WTC11 (cell line): ENCODE results near the gene LBX2. TPM values are rescaled to one million over a fixed set of nuclear protein-coding genes. Genes with fewer than 3 reads are reported as not detected.

Source experiments
- ATAC-seq: fragments of 200-7000 bp; cut with Tn5 transposase; 2 replicates; pipeline ENCODE4 v1.10.0; 2021; ENCODE audit warnings: mild to moderate bottlenecking, moderate library complexity
- CTCF ChIA-PET: fragments of 300-600 bp; sonication (Branson Sonifier 250); formaldehyde crosslinking; loops from one replicate; lab custom pipeline; 2021; ENCODE audit warnings: antibody characterized with exemption; lab: Charles Lee
- POLR2A ChIA-PET: fragments of 350-600 bp; sonication (Branson Sonifier 250); formaldehyde crosslinking; loops from one replicate; lab custom pipeline; 2021; ENCODE audit warnings: antibody characterized with exemption; lab: Charles Lee
- DNase-seq: peaks from one replicate; pipeline ENCODE4 v3.0.0; 2021; ENCODE audit warnings: low spot score
- H3K27ac Mint-ChIP-seq: 2 replicates; pipeline ENCODE4 v1.8.0; 2021; ENCODE audit warnings: mixed read lengths
- H3K27me3 Mint-ChIP-seq: 2 replicates; pipeline ENCODE4 v1.8.0; 2021; ENCODE audit warnings: low read depth, mild to moderate bottlenecking, moderate library complexity, mixed read lengths
- H3K36me3 Mint-ChIP-seq: 2 replicates; pipeline ENCODE4 v1.8.0; 2021; ENCODE audit warnings: mixed read lengths
- H3K4me1 Mint-ChIP-seq: 2 replicates; pipeline ENCODE4 v1.8.0; 2022; ENCODE audit warnings: mixed read lengths
- H3K4me3 Mint-ChIP-seq: 2 replicates; pipeline ENCODE4 v1.8.0; 2021; ENCODE audit warnings: mild to moderate bottlenecking, moderate library complexity, mixed read lengths
- H3K9me3 Mint-ChIP-seq: 2 replicates; pipeline ENCODE4 v1.8.0; 2021; ENCODE audit warnings: mixed read lengths
- FOXJ3 ChIP-seq: sonication (generic); formaldehyde crosslinking; IDR thresholded peaks from 2 replicates; pipeline ENCODE4 v1.9.0; 2021; ENCODE audit warnings: missing genetic modification reagents, mild to moderate bottlenecking, borderline replicate concordance
- GABPB1 ChIP-seq: sonication (generic); formaldehyde crosslinking; IDR thresholded peaks from 2 replicates; pipeline ENCODE4 v1.8.1; 2023; ENCODE audit warnings: mild to moderate bottlenecking, missing genetic modification reagents
- NR1H2 ChIP-seq: sonication (generic); formaldehyde crosslinking; IDR thresholded peaks from 2 replicates; pipeline ENCODE4 v1.9.0; 2021; ENCODE audit warnings: mild to moderate bottlenecking, moderate library complexity, missing genetic modification reagents
- NR3C1 ChIP-seq: sonication (generic); formaldehyde crosslinking; conservative IDR thresholded peaks from 2 replicates; pipeline ENCODE4 v1.8.1; 2023; ENCODE audit warnings: low read depth, mild to moderate bottlenecking, missing genetic modification reagents
- PRRX2 ChIP-seq: fragments of 250-450 bp; sonication (Bioruptor Pico); IDR thresholded peaks from 2 replicates; pipeline ENCODE4 v1.8.0; 2021; ENCODE audit warnings: mild to moderate bottlenecking
- SMAD3 ChIP-seq: sonication (generic); formaldehyde crosslinking; IDR thresholded peaks from 2 replicates; pipeline ENCODE4 v1.8.0; 2022; ENCODE audit warnings: missing genetic modification reagents, mild to moderate bottlenecking, borderline replicate concordance
- SMAD4 ChIP-seq: sonication (generic); formaldehyde crosslinking; IDR thresholded peaks from 2 replicates; pipeline ENCODE4 v1.8.0; 2022; ENCODE audit warnings: mild to moderate bottlenecking, missing genetic modification reagents
- TP53 ChIP-seq: sonication (generic); formaldehyde crosslinking; IDR thresholded peaks from 2 replicates; pipeline ENCODE4 v1.8.1; 2023; ENCODE audit warnings: mild to moderate bottlenecking, missing genetic modification reagents
- ZNF121 ChIP-seq: sonication (generic); formaldehyde crosslinking; IDR thresholded peaks from 2 replicates; pipeline ENCODE4 v1.8.0; 2023; ENCODE audit warnings: missing genetic modification reagents
- ZNF232 ChIP-seq: sonication (generic); formaldehyde crosslinking; IDR thresholded peaks from 2 replicates; pipeline ENCODE4 v1.8.0; 2022; ENCODE audit warnings: mild to moderate bottlenecking, missing genetic modification reagents
- ZNF317 ChIP-seq: sonication (generic); formaldehyde crosslinking; IDR thresholded peaks from 2 replicates; pipeline ENCODE4 v1.8.1; 2023; ENCODE audit warnings: low read depth, mild to moderate bottlenecking, moderate library complexity, missing genetic modification reagents, borderline replicate concordance
- total RNA-seq: library from RNA; stranded (reverse); gene quantifications from 3 replicates; pipeline ENCODE4 v1.2.3, GENCODE V29; 2021
- TF ChIP-seq, protein P1 (sequence below): sonication (generic); formaldehyde crosslinking; conservative IDR thresholded peaks from 2 replicates; pipeline ENCODE4 v1.8.1; 2023; ENCODE audit warnings: mild to moderate bottlenecking, low read depth, missing genetic modification reagents, moderate library complexity
- TF ChIP-seq, protein P2 (sequence below): sonication (generic); formaldehyde crosslinking; IDR thresholded peaks from 2 replicates; pipeline ENCODE4 v1.8.1; 2023; ENCODE audit warnings: mild to moderate bottlenecking, missing genetic modification reagents
- TF ChIP-seq, protein P3 (sequence below): sonication (generic); formaldehyde crosslinking; conservative IDR thresholded peaks from 2 replicates; pipeline ENCODE4 v1.8.1; 2022; ENCODE audit warnings: mild to moderate bottlenecking, missing genetic modification reagents
- TF ChIP-seq, protein P4 (sequence below): fragments of 200-600 bp; IDR thresholded peaks from 2 replicates; pipeline ENCODE4 v1.8.0; 2022; ENCODE audit warnings: antibody characterized with exemption
- TF ChIP-seq, protein P5 (sequence below): sonication (generic); formaldehyde crosslinking; IDR thresholded peaks from 2 replicates; pipeline ENCODE4 v1.8.1; 2023; ENCODE audit warnings: mild to moderate bottlenecking, missing genetic modification reagents, borderline replicate concordance
- TF ChIP-seq, protein P6 (sequence below): sonication (generic); formaldehyde crosslinking; IDR thresholded peaks from 2 replicates; pipeline ENCODE4 v1.8.1; 2022; ENCODE audit warnings: low read depth, missing genetic modification reagents, borderline replicate concordance
- TF ChIP-seq, protein P7 (sequence below): sonication (generic); formaldehyde crosslinking; IDR thresholded peaks from 2 replicates; pipeline ENCODE4 v1.8.0; 2022; ENCODE audit warnings: mild to moderate bottlenecking, missing genetic modification reagents
- TF ChIP-seq, protein P8 (sequence below): sonication (generic); formaldehyde crosslinking; IDR thresholded peaks from 2 replicates; pipeline ENCODE4 v1.8.1; 2022; ENCODE audit warnings: mild to moderate bottlenecking, moderate library complexity, missing genetic modification reagents

LBX2 gene
- total RNA-seq, 1 experiment from 2014 or later: 1.0 TPM

DNA sequence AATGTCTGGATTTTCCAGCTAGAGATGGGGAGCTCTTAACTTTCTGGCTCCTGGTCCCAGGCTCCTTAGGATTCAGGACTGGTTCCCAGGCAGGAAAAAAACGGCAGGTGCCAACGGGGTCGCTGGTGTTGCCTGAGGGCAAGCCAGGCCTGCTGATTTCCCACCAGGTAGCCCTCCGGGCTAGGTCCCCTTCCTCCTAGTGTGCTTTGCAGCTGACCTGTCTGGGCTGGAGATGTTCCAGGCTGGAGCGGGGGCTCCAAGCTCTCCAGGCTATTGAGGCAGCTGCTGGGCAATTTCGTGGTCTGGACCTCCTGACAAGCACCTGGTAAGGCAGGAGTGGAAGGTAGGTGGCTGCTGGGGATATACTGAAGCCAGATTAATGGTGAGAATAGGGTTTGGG is 24.9 kb downstream of the LBX2 start (continued):
- TF ChIP-seq, protein P1, sequence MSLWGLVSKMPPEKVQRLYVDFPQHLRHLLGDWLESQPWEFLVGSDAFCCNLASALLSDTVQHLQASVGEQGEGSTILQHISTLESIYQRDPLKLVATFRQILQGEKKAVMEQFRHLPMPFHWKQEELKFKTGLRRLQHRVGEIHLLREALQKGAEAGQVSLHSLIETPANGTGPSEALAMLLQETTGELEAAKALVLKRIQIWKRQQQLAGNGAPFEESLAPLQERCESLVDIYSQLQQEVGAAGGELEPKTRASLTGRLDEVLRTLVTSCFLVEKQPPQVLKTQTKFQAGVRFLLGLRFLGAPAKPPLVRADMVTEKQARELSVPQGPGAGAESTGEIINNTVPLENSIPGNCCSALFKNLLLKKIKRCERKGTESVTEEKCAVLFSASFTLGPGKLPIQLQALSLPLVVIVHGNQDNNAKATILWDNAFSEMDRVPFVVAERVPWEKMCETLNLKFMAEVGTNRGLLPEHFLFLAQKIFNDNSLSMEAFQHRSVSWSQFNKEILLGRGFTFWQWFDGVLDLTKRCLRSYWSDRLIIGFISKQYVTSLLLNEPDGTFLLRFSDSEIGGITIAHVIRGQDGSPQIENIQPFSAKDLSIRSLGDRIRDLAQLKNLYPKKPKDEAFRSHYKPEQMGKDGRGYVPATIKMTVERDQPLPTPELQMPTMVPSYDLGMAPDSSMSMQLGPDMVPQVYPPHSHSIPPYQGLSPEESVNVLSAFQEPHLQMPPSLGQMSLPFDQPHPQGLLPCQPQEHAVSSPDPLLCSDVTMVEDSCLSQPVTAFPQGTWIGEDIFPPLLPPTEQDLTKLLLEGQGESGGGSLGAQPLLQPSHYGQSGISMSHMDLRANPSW (CRISPR knock-in tag): no peak
- TF ChIP-seq SMAD3 (CRISPR knock-in tag) (no peak), PRRX2 (CRISPR knock-in tag) (no peak), ZNF232 (no peak)

DNA sequence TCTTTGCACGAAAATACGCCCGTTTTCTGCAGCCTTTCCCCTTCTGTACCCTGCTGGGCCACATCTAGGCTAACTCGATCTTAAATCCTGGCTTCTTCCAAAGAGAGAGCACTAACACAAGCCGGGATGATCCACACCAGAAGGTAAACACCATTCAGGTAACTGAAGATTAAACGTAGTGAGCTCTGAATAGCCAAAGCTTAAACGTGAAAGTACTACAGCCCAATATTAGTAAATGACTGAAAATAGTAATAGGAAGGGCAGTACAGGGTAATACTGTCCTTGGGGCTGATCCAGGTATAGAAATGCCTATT is 26.5 kb downstream of the LBX2 start:
- Mint-ChIP-seq H3K4me1 (peaks cover 11% of the 10 kb centered on the region), H3K4me3 (peak overlapping the region; percentile 96), H3K27me3 (no peaks in the 10 kb centered on the region), H3K9me3 (no peaks in the 10 kb centered on the region), H3K36me3 (peaks cover 14% of the 10 kb centered on the region), H3K27ac (peak overlapping the region; percentile 99)
- CTCF ChIA-PET: interaction anchor here (0.7 to 2.7 kb wide), 7 partner anchors 10 to 138 kb away, joined by 3 to 23 read pairs (median 4); partner anchors contain the start of genes CCDC142, TTC31 and WBP1
- ATAC-seq (no peak), DNase-seq (no peak)
- POLR2A ChIA-PET: interaction anchor here (0.9 to 1.5 kb wide), 6 partner anchors 9 to 223 kb away, joined by 3 to 9 read pairs (median 4); partner anchors contain the start of genes AUP1, CCDC142, HTRA2 and WBP1
- TF ChIP-seq, protein P2, sequence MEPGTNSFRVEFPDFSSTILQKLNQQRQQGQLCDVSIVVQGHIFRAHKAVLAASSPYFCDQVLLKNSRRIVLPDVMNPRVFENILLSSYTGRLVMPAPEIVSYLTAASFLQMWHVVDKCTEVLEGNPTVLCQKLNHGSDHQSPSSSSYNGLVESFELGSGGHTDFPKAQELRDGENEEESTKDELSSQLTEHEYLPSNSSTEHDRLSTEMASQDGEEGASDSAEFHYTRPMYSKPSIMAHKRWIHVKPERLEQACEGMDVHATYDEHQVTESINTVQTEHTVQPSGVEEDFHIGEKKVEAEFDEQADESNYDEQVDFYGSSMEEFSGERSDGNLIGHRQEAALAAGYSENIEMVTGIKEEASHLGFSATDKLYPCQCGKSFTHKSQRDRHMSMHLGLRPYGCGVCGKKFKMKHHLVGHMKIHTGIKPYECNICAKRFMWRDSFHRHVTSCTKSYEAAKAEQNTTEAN: no peak
- TF ChIP-seq NR1H2 (CRISPR knock-in tag) (no peak), ZNF121 (no peak), NR3C1 (no peak), ZNF317 (CRISPR knock-in tag) (no peak), GABPB1 (CRISPR knock-in tag) (no peak), TP53 (CRISPR knock-in tag) (no peak), SMAD4 (CRISPR knock-in tag) (no peak), FOXJ3 (no peak)
- TF ChIP-seq, protein P3, sequence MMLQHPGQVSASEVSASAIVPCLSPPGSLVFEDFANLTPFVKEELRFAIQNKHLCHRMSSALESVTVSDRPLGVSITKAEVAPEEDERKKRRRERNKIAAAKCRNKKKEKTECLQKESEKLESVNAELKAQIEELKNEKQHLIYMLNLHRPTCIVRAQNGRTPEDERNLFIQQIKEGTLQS: no peak
- TF ChIP-seq, protein P4, sequence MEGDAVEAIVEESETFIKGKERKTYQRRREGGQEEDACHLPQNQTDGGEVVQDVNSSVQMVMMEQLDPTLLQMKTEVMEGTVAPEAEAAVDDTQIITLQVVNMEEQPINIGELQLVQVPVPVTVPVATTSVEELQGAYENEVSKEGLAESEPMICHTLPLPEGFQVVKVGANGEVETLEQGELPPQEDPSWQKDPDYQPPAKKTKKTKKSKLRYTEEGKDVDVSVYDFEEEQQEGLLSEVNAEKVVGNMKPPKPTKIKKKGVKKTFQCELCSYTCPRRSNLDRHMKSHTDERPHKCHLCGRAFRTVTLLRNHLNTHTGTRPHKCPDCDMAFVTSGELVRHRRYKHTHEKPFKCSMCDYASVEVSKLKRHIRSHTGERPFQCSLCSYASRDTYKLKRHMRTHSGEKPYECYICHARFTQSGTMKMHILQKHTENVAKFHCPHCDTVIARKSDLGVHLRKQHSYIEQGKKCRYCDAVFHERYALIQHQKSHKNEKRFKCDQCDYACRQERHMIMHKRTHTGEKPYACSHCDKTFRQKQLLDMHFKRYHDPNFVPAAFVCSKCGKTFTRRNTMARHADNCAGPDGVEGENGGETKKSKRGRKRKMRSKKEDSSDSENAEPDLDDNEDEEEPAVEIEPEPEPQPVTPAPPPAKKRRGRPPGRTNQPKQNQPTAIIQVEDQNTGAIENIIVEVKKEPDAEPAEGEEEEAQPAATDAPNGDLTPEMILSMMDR: no peak
- TF ChIP-seq, protein P1 (CRISPR knock-in tag): no peak
- TF ChIP-seq, protein P5, sequence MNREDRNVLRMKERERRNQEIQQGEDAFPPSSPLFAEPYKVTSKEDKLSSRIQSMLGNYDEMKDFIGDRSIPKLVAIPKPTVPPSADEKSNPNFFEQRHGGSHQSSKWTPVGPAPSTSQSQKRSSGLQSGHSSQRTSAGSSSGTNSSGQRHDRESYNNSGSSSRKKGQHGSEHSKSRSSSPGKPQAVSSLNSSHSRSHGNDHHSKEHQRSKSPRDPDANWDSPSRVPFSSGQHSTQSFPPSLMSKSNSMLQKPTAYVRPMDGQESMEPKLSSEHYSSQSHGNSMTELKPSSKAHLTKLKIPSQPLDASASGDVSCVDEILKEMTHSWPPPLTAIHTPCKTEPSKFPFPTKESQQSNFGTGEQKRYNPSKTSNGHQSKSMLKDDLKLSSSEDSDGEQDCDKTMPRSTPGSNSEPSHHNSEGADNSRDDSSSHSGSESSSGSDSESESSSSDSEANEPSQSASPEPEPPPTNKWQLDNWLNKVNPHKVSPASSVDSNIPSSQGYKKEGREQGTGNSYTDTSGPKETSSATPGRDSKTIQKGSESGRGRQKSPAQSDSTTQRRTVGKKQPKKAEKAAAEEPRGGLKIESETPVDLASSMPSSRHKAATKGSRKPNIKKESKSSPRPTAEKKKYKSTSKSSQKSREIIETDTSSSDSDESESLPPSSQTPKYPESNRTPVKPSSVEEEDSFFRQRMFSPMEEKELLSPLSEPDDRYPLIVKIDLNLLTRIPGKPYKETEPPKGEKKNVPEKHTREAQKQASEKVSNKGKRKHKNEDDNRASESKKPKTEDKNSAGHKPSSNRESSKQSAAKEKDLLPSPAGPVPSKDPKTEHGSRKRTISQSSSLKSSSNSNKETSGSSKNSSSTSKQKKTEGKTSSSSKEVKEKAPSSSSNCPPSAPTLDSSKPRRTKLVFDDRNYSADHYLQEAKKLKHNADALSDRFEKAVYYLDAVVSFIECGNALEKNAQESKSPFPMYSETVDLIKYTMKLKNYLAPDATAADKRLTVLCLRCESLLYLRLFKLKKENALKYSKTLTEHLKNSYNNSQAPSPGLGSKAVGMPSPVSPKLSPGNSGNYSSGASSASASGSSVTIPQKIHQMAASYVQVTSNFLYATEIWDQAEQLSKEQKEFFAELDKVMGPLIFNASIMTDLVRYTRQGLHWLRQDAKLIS (CRISPR knock-in tag): no peak
- TF ChIP-seq, protein P6, sequence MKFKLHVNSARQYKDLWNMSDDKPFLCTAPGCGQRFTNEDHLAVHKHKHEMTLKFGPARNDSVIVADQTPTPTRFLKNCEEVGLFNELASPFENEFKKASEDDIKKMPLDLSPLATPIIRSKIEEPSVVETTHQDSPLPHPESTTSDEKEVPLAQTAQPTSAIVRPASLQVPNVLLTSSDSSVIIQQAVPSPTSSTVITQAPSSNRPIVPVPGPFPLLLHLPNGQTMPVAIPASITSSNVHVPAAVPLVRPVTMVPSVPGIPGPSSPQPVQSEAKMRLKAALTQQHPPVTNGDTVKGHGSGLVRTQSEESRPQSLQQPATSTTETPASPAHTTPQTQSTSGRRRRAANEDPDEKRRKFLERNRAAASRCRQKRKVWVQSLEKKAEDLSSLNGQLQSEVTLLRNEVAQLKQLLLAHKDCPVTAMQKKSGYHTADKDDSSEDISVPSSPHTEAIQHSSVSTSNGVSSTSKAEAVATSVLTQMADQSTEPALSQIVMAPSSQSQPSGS (CRISPR knock-in tag): no peak
- TF ChIP-seq, protein P7, sequence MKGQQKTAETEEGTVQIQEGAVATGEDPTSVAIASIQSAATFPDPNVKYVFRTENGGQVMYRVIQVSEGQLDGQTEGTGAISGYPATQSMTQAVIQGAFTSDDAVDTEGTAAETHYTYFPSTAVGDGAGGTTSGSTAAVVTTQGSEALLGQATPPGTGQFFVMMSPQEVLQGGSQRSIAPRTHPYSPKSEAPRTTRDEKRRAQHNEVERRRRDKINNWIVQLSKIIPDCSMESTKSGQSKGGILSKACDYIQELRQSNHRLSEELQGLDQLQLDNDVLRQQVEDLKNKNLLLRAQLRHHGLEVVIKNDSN (CRISPR knock-in tag): no peak
- TF ChIP-seq, protein P8, sequence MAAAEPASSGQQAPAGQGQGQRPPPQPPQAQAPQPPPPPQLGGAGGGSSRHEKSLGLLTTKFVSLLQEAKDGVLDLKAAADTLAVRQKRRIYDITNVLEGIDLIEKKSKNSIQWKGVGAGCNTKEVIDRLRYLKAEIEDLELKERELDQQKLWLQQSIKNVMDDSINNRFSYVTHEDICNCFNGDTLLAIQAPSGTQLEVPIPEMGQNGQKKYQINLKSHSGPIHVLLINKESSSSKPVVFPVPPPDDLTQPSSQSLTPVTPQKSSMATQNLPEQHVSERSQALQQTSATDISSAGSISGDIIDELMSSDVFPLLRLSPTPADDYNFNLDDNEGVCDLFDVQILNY (CRISPR knock-in tag): no peak
